ENCODE data around the gene UNC13A. TPM values are rescaled to one million over a fixed set of nuclear protein-coding genes. Genes with fewer than 3 reads are reported as not detected.

The UNC13A gene
- total and polyA plus RNA-seq, 3 donors from 2014 or later: 1.2 to 3.2 (median 2.6) TPM

DNA sequence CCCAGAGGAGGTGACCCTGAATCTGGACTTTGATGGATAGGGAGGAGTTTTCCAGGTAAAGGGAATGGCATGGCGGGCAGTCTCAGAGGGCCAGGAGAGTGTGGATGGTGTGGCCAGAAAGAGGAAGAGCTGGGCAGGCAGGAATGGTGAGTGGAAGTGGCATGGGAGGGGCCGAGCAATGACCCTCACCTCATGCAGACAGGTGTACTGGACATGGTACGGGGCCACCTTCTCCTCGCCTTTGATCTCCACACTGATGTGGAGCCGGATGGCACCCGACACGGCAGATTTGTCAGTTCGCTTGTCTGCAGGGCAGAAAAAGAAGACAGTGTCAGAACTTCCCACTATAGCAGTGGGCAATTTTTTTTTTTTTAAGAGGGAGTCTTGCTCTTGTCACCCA lies 45.5 kb downstream of the UNC13A start:
- TF ChIP-seq, protein P1, sequence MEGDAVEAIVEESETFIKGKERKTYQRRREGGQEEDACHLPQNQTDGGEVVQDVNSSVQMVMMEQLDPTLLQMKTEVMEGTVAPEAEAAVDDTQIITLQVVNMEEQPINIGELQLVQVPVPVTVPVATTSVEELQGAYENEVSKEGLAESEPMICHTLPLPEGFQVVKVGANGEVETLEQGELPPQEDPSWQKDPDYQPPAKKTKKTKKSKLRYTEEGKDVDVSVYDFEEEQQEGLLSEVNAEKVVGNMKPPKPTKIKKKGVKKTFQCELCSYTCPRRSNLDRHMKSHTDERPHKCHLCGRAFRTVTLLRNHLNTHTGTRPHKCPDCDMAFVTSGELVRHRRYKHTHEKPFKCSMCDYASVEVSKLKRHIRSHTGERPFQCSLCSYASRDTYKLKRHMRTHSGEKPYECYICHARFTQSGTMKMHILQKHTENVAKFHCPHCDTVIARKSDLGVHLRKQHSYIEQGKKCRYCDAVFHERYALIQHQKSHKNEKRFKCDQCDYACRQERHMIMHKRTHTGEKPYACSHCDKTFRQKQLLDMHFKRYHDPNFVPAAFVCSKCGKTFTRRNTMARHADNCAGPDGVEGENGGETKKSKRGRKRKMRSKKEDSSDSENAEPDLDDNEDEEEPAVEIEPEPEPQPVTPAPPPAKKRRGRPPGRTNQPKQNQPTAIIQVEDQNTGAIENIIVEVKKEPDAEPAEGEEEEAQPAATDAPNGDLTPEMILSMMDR (IDR thresholded peaks at IDR 0.05): no peak
- no peak for TF ChIP-seq POLR2A (IDR thresholded peaks at IDR 0.05)
- Histone ChIP-seq H3K27ac (no peak overlapping the region), H3K4me3 (no peak overlapping the region), H3K27me3 (no peaks in the 10 kb centered on the region), H3K4me1 (no peaks in the 10 kb centered on the region), H3K9me3 (no peaks in the 10 kb centered on the region), H3K36me3 (ENCODE audit: low read depth, missing control alignments) (no peaks in the 10 kb centered on the region)
- DNase-seq: no peak
- intact Hi-C loops (cut with DNase I; ENCODE audit: low total_unique reads): no loop called here
- WGBS, 2 donors: 88 to 93% methylated on average over 5 to 8 of the region's 8 CpGs

DNA sequence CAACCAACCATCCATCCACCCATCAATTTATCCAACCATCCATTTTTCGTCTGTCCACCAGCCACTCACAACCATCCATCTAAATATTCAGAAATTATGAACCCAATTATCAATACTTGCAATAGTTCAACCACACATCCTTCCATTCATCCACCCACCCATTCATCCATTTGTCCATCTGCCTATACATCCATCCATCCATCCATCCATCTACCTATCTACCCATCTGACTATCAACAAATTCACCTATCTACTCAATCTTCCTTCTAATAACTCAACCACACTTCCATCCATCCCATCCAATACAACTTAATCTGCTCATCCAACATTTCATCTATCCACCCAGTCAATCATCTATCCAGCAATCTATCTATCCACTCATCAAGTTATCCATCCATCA lies 46.3 kb downstream of the UNC13A start:
- DNase-seq: no peak
- H3K9me3 ChIP-seq: no peaks in the 10 kb centered on the region
- intact Hi-C loops (cut with DNase I; ENCODE audit: low total_unique reads): no loop called here
- 68 to 74% methylated on average over 1 of the region's 1 CpG for WGBS, 2 donors
- H3K4me3 ChIP-seq: no peak overlapping the region
- TF ChIP-seq, protein P1 (IDR thresholded peaks at IDR 0.05): no peak
- TF ChIP-seq POLR2A (IDR thresholded peaks at IDR 0.05): no peak
- H3K27me3 ChIP-seq: no peaks in the 10 kb centered on the region
- no peaks in the 10 kb centered on the region for H3K4me1 ChIP-seq
- no peak overlapping the region for H3K27ac ChIP-seq
- H3K36me3 ChIP-seq (ENCODE audit: low read depth, missing control alignments): no peaks in the 10 kb centered on the region

DNA sequence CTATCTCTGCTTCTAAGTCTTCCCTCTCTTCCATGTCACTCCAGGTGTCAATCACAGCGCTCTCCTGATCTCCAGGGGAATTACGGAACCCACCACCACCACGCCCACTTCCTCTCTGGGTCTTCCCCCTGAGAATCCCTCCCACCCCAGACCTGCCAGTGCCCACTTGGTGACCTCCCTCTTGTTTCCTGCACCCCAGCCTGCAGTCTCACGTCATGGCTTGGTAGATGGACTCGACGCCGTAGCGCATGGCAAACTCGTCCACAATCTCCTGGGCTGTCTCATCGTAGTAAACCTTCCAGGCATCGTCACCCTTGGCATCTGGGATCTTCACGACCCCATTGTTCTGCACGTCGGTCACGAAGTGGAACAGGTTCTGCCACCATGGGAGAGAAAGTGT lies 47.0 kb downstream of the UNC13A start:
- WGBS, 2 donors: 86 to 94% methylated on average over 15 of the region's 15 CpGs
- Histone ChIP-seq H3K27ac (no peak overlapping the region), H3K4me1 (no peaks in the 10 kb centered on the region), H3K27me3 (no peaks in the 10 kb centered on the region), H3K9me3 (no peaks in the 10 kb centered on the region), H3K36me3 (ENCODE audit: low read depth, missing control alignments) (no peaks in the 10 kb centered on the region), H3K4me3 (no peak overlapping the region)
- no peak for DNase-seq
- intact Hi-C loops (cut with DNase I; ENCODE audit: low total_unique reads): no loop called here
- no peak for TF ChIP-seq POLR2A (IDR thresholded peaks at IDR 0.05)
- TF ChIP-seq, protein P1 (IDR thresholded peaks at IDR 0.05): no peak

DNA sequence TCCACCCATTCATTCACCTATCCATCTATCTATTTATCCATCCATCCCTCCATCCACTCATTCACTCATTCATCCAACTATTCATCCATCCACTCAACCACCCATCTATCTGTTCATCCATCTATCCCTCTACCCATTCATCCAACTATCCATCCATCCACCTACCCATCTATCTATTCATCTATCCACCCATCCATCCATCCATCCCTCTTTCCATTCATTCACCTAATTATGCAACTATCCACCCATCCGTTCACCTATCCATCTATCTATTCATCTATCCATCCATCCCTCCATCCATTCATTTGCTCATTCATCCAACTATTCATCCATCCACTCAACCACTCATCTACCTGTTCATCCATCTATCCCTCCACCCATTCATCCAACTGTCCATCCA lies 54.5 kb downstream of the UNC13A start:
- DNase-seq: no peak

DNA sequence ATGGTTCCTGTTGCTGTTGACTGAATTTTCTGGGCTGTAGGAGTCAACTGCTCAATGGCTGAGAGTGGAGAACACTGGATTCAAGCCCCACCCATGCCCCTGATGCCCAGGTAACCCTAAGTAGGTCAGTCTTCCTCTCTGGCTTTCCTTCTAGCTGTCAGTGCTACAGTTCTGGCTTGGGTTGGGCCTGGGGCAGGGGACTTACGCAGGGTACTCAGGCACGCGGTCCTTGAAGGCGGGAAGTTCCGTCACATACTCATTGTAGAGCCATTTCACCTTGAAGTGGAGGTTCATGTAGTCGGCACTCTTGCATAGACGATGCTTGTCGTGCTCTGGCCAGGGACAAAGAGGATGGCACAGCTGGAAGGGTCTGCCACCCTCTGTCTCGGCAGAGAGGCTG lies 55.6 kb downstream of the UNC13A start:
- DNase-seq: no peak
- Histone ChIP-seq H3K27me3 (no peaks in the 10 kb centered on the region), H3K4me1 (no peaks in the 10 kb centered on the region), H3K9me3 (no peaks in the 10 kb centered on the region), H3K36me3 (ENCODE audit: low read depth, missing control alignments) (no peaks in the 10 kb centered on the region), H3K27ac (no peak overlapping the region), H3K4me3 (no peak overlapping the region)
- TF ChIP-seq, protein P1 (IDR thresholded peaks at IDR 0.05): no peak
- TF ChIP-seq POLR2A (IDR thresholded peaks at IDR 0.05): no peak
- 93 to 97% methylated on average over 9 of the region's 9 CpGs for WGBS, 2 donors
- intact Hi-C loops (cut with DNase I; ENCODE audit: low total_unique reads): no loop called here

More for the DNA sequence above, 54.5 kb downstream of the UNC13A start:
- no peaks in the 10 kb centered on the region for H3K27me3 ChIP-seq
- 79 to 85% methylated on average over 1 of the region's 1 CpG for WGBS, 2 donors
- H3K4me3 ChIP-seq: no peak overlapping the region
- TF ChIP-seq, protein P1 (IDR thresholded peaks at IDR 0.05): no peak
- TF ChIP-seq POLR2A (IDR thresholded peaks at IDR 0.05): no peak
- H3K27ac ChIP-seq: no peak overlapping the region
- no peaks in the 10 kb centered on the region for H3K4me1 ChIP-seq
- H3K36me3 ChIP-seq (ENCODE audit: low read depth, missing control alignments): no peaks in the 10 kb centered on the region
- H3K9me3 ChIP-seq: no peaks in the 10 kb centered on the region
- intact Hi-C loops (cut with DNase I; ENCODE audit: low total_unique reads): no loop called here
